ENCODE data around the gene MINK1.
A peak's percentile ranks its signal among the peaks of the same experiment; 100 is the strongest.

The MINK1 gene

DNA sequence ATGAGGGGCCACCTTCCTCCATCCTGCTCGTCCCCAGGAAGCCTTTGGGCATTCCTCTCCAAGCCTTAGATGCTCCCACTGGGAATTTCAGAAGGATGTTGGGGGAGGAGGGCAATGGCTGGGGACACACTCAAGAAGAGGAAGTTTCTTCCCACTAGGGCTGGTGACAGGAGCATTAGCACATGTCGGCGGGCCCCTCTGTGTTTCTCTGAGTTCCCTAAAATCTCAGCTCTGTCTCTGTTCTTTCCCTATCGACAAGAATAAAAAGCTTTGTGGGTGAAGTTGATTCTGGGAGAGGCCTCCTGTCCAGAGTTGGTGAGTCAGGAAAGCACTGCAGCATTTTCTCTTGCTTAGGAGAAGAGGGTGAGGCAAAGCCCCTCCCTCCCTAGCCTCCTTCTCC, 46.5 kb downstream of the MINK1 start:
- no peak for DNase-seq

DNA sequence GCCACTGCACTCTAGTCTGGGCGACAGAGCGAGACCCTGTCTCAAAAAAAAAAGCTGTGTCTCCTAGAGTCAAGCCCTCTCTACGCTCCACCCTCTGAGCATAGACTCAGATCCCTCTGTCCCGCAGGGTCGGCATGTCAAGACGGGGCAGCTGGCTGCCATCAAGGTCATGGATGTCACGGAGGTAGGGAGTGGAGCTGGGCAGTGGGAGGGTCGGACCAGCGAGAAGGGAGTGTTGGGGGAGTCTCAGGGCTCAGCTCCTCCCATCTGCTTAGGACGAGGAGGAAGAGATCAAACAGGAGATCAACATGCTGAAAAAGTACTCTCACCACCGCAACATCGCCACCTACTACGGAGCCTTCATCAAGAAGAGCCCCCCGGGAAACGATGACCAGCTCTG, 47.7 kb downstream of the MINK1 start:
- no peak for DNase-seq

DNA sequence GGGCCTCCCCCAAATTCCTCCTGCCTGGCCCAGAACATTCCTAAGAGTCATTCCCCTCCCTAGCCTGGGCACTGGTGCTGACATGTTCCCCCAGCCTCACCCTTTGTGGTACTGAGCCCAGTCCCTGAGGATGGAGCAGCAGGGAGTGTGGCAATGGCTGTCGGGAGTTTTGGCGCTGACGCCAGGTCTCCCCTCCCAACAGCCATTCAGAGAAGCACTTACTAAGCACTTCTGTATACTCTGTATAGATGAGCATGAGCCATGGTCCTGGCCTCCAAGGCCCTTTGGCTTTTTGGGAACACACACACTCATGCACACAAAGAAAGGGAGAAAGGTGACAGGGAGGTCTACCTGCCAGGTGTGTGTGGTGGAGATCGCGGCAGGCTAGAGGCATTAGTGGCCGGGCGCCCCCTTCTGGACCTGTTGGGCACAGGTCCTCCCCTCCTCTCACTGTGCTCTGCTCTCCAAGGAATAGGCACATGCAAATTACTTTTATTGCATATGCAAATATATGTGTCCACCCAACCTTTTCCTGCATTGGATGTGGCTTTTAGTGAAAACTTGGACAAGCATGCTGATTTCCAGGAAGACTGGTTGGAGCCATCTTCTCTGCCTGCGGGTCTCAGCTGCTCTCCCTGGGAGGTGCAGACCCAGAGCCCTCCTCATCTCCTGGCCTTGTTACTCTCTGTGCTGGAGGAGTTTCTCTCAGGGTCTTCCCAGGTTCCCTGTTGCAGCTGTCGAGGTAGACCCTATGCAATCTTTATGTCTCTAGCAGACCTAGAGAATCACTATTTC, 48.8 kb downstream of the MINK1 start:
- peak in 1 of 2 experiments; percentile 45 for DNase-seq

DNA sequence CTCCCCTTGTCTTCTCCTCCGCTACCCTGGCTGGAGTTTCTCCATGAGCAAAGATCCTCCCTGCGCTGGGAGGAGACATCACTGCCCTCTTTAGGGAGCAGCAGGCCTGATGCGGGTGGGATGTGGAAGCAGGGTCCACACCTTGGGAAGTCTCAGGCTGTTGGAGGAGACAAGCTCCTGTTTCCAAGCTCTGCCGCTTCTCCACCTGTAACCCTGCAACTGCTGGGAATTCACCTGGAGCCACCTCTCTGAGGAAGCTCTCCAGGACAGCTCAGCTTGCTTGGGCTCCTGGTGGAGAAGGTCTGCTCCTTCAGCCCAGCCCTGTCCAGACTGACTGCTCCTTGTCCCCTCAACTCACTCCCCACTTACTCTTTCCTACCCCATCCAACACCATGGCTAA, 51.3 kb downstream of the MINK1 start:
- DNase-seq = no peak

DNA sequence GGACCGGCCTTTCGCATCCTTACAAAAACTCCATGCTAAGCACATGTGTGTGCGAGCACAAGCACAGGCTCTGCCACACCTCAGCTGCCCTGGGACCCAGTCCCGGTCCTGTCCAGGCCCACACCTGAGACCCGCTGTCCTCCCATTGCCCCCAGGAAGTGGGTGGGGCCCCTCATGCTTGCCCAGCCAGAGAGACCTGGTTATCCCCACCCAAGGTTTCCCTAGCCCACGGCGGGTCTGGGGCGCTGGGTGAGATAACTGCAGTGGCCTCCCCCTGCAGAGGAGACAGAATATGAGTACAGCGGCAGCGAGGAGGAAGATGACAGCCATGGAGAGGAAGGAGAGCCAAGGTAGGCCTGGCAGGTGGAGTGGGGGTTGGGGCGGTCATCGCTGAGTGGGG, 53.7 kb downstream of the MINK1 start:
- DNase-seq = no peak

DNA sequence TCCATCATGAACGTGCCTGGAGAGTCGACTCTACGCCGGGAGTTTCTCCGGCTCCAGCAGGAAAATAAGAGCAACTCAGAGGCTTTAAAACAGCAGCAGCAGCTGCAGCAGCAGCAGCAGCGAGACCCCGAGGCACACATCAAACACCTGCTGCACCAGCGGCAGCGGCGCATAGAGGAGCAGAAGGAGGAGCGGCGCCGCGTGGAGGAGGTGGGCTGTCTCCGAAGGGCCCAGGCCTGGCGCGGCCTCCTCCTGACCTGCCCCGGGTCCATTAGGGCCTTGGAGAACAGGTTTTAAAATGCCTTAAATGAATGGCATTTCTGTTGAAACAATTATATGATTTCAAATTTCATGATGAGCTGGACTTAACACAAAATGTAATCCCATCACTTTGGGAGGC, 54.4 kb downstream of the MINK1 start:
- no peak for DNase-seq

DNA sequence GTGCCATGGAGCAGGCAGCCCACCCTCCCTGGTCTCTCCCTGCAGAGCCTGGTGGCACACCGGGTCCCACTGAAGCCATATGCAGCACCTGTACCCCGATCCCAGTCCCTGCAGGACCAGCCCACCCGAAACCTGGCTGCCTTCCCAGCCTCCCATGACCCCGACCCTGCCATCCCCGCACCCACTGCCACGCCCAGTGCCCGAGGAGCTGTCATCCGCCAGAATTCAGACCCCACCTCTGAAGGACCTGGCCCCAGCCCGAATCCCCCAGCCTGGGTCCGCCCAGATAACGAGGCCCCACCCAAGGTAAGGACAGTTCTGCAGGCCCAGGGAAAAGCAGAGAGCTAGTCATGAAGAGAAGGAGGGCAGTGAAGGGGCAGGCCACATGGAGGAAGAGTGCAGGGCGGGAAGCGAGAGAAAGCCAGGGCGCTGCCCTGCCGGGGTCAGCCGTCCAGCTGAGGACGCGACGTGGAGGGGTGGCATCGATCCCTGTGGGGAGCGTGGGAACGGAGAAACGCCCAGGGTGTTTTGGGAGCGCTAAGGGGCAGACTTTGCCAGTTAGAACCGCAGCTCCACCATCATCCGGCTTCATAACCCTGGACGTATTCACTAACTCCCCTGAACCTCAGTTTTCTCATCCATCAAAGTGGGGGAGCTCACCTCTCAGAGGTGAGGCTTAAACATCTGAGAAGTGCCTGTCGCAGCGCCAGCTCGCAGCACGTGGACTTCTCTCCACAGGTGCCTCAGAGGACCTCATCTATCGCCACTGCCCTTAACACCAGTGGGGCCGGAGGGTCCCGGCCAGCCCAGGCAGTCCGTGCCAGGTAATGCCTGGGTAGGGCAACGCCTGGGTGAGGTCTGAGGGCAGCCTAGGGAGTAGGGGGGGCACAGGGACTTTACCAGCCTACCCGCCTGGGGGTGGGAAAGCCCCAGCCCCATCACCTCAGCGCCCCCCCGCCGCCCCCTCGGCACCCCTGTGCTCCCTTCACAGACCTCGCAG, 58.6 kb downstream of the MINK1 start:
- no peak for DNase-seq

DNA sequence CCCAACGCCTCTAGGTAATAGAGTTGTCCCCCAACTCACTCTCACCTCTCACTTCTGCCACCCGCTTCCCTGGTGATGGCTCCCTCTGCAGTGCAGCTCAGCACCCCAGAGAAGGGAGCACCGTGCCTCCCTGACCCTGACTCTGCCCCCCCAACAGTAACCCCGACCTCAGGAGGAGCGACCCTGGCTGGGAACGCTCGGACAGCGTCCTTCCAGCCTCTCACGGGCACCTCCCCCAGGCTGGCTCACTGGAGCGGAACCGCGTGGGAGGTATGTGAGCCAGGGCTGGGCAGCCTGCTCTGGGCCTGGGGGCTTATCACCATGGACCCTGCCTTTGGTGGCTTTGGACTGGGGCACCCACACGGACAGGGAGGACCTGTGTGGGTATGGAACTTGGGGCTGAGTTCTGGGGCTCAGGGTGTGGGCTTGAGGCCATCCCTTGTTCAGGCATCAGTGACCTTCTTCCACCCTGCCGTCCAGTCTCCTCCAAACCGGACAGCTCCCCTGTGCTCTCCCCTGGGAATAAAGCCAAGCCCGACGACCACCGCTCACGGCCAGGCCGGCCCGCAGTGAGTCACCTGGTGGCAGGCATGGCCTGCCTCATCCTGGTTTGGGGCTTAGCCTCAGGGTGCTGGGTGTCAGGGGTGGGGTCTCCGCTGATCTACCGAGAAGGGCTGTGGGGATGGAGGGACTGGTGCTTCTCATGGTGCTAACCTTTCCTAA, 59.5 kb downstream of the MINK1 start:
- DNase-seq = no peak

DNA sequence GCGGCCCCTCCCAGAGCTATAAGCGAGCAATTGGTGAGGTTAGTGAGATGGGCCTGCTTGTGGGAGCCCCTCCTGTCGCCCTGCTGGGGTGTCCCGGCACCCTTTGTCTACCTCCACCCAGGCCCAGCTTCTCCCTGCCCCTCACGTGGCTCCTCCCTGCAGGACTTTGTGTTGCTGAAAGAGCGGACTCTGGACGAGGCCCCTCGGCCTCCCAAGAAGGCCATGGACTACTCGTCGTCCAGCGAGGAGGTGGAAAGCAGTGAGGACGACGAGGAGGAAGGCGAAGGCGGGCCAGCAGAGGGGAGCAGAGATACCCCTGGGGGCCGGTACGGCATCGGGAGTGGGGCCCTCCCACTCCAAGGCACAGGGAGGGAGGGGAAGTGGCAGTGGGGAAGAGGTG, 60.1 kb downstream of the MINK1 start:
- no peak for DNase-seq

DNA sequence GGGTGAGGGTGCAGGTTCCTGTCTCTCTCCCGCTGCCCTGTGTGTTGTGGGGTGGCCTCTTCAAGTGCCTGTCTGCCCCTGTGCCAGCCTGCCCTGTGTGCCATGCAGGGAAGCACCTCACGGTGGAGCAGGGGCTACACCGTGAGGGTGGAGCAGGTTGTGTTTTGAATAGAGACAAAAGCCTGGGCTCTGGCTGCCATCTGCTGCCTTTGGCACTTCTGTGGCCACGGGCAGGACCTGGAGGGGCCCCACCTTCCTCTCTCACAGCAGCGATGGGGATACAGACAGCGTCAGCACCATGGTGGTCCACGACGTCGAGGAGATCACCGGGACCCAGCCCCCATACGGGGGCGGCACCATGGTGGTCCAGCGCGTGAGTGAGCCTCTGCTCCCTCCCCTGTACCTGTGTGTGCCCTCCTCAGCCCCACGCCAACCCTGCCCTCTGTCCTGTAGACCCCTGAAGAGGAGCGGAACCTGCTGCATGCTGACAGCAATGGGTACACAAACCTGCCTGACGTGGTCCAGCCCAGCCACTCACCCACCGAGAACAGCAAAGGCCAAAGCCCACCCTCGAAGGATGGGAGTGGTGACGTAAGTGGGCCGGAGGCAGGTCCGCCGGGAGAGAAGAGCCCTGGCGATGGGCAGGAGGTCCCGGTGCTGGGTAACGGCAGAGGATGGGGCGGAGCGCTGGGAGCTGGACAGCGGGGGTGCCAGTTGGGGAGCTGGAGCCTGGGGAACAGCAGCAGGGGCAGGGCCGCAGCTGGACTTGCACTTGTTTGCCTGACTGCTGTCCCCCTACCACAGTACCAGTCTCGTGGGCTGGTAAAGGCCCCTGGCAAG, 60.8 kb downstream of the MINK1 start:
- no peak for DNase-seq

DNA sequence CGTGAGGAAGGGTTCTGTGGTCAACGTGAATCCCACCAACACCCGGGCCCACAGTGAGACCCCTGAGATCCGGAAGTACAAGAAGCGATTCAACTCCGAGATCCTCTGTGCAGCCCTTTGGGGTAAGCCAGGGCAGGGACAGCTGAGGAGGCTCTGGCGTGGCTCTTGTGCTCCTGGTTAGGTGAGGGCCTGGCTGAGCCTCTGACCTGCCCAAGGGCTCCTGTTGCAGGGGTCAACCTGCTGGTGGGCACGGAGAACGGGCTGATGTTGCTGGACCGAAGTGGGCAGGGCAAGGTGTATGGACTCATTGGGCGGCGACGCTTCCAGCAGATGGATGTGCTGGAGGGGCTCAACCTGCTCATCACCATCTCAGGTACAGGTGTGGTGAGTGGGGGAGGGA, 62.0 kb downstream of the MINK1 start:
- no peak for DNase-seq

DNA sequence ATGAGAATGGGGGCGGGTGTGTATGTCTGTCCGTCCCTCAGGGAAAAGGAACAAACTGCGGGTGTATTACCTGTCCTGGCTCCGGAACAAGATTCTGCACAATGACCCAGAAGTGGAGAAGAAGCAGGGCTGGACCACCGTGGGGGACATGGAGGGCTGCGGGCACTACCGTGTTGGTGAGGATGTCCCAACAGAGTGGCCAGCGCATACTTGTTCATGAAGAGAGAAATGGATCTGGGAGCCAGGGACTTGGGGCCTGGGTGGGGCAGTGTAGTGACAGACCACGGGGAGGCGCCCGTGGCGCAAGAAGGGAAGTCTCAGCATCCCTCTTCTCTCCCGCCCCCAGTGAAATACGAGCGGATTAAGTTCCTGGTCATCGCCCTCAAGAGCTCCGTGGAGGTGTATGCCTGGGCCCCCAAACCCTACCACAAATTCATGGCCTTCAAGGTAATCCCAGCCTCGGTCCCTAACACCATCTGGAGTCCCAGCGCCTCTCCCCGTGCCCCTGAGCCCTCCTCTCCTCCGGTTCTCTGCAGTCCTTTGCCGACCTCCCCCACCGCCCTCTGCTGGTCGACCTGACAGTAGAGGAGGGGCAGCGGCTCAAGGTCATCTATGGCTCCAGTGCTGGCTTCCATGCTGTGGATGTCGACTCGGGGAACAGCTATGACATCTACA, 62.7 kb downstream of the MINK1 start:
- no peak for DNase-seq

DNA sequence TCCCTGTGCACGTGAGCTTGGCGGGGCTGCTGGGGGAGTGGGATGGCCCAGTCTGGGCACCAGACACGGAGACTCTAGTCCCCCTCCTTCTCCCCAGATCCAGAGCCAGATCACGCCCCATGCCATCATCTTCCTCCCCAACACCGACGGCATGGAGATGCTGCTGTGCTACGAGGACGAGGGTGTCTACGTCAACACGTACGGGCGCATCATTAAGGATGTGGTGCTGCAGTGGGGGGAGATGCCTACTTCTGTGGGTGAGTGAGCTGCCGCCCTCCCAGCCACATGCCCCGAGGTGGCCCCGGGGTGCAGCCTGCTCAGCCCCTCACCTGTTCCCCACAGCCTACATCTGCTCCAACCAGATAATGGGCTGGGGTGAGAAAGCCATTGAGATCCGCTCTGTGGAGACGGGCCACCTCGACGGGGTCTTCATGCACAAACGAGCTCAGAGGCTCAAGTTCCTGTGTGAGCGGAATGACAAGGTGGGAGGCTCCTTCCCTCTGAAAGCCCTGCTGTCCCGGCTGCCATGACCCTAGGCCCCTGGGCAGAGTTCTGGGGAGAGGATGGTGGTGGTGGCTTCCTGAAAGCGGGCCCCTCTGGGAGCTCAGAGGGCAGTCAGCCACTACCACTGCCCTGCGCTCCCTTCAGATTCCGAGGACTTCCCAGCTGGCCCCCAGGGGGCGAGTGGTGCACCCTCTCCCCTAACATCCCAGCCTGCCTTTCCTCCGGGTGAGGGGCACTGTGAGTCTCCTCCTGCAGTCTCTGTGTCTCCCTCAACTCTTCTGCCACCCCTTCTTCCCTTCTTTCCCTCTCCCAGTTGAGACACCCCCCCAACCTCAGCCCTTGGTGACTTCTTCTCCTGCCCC, 63.4 kb downstream of the MINK1 start:
- DNase-seq = no peak

DNA sequence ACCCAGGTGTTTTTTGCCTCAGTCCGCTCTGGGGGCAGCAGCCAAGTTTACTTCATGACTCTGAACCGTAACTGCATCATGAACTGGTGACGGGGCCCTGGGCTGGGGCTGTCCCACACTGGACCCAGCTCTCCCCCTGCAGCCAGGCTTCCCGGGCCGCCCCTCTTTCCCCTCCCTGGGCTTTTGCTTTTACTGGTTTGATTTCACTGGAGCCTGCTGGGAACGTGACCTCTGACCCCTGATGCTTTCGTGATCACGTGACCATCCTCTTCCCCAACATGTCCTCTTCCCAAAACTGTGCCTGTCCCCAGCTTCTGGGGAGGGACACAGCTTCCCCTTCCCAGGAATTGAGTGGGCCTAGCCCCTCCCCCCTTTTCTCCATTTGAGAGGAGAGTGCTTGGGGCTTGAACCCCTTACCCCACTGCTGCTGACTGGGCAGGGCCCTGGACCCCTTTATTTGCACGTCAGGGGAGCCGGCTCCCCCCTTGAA, 64.1 kb downstream of the MINK1 start:
- DNase-seq = no peak

DNA sequence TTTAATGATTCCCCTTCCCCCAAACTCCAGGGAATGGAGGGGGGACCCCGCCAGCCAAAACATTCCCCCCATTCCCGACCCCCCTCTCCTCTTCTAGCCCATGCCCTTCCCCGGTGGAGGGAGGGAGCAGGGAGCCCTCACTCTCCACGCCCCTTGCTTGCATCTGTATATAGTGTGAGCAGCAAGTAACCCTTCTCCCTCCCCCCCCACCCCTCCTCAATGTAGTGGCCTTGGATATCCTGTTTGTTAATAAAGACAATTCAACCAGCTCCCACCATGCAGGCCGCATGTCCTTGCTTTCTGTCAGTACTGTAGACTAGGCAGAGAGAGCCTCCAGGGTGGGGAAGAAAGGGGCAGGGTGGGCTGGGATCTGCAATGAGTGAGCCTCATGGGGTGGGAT, 64.6 kb downstream of the MINK1 start:
- DNase-seq = no peak

DNA sequence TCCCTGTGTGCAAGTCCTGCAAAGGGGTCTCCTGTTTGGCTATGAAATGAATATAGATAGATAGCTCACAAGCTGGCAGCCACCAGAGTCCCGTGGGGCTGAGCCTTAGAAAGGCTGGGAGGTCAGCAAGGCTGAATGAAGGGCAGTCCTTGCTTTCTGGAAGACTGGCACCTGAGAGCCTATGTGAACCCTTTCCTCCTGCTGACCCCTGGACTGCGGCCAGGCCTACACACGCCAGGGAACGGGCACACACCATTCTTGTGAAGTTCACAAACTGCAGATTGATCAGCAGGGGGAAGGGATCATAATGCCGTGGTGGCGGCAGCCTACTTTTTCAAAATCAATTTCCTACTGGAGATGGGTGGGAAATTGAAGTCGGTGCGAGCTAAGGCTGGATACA, 65.2 kb downstream of the MINK1 start:
- DNase-seq = no peak

DNA sequence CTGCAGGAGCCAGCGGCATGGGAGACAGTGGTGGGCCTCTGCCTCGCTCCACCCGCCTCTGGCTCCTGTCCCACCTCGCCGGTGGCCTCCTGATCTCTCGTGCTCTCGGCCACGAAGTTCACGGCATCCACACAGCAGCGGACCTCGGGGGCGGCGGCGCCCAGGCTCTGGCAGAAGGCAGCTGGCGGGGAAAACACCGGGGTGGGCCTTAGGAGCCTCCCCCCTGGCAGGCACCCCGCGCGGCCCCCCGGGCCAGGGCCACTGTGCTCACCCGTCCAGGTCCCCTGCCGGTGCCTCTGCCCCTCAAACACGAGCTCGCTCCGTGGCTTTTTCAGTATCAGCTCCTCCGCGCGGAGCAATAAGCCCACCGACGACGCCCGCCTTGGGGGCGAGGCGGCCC, 65.8 kb downstream of the MINK1 start:
- DNase-seq = no peak

DNA sequence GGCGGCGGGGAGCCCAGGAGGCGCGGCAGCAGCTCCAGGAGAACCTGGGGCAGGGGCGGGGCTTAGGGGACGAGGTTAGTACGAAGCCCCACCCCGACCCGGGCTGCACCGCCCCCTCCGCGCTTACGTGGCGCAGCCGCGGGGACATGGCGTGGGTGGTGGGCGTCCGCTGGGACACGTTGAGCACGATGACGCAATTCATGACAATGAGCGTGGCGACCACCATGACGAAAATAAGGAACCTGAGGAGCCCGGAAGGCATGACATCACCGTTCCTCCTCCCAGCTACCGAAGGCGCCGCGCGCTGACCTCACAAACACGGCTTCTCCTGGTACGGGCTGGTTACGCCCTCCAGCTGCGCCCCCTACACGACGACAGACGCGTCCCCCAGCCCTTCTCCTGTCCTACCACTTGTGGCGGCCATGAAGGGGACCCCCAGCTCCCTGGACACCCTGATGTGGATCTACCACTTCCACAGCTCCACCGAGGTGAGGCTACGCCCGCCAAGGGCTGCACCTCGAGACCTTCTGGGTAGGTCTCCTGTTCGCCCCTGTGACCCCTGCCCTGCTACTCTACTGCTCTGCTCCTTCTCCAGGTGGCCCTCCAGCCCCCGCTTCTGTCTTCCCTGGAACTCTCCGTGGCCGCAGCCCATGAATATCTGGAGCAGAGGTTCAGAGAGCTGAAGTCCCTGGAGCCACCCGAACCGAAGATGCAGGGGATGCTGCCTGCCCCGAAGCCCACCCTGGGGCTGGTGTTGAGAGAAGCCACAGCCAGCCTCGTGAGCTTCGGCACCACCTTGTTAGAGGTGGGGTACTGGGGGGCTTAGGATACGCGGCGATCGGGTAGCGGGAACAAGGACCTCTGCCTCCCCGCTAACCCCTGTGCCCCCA, 66.4 kb downstream of the MINK1 start, which contains the start of gene C17orf107:
C17orf107 (plus strand) TSS at position 196 of the 890 bp plus-strand sequence; CDS start at position 423, 227 bp downstream.
- no peak for DNase-seq
